Glomerular visceral epithelial cell (primary cell): Measurements from ENCODE around the gene MTRF1.
A peak's percentile ranks its signal among the peaks of the same experiment; 100 is the strongest.
"Not testable (repeated sequence)": the region's sequence is repeated elsewhere in the genome, so short reads cannot be mapped to it uniquely, and the experiment has no call there.

Experiments
- DNase-seq: peaks from one replicate; pipeline ENCODE4 v3.0.0-alpha.2; 2016; ENCODE audit errors: extremely low spot score

MTRF1 gene

GRCh38 chr13:41282129-41282571, 18.8 kb upstream of the MTRF1 start:
- DNase-seq: peak; percentile 20

- DNase-seq: not testable (repeated sequence)
Measured at GRCh38 chr13:41279156-41279555, 15.8 kb upstream of the MTRF1 start.

- no peak for DNase-seq
Measured at GRCh38 chr13:41276824-41277223, 13.4 kb upstream of the MTRF1 start.

GRCh38 chr13:41274881-41275280, 11.5 kb upstream of the MTRF1 start:
- DNase-seq: no peak

- no peak for DNase-seq
Measured at GRCh38 chr13:41273831-41274441, 10.6 kb upstream of the MTRF1 start.

- no peak for DNase-seq
Measured at GRCh38 chr13:41271456-41272285, 8.3 kb upstream of the MTRF1 start.

GRCh38 chr13:41268764-41269163, 5.4 kb upstream of the MTRF1 start:
- peak; percentile 44 for DNase-seq

- no peak for DNase-seq
Measured at GRCh38 chr13:41267106-41267505, 3.7 kb upstream of the MTRF1 start.

GRCh38 chr13:41259875-41260501, 3.4 kb downstream of the MTRF1 start:
- no peak for DNase-seq

GRCh38 chr13:41257535-41257934, 5.8 kb downstream of the MTRF1 start:
- no peak for DNase-seq

- no peak for DNase-seq
Measured at GRCh38 chr13:41254902-41255301, 8.5 kb downstream of the MTRF1 start.

- no peak for DNase-seq
Measured at GRCh38 chr13:41250993-41251392, 12.4 kb downstream of the MTRF1 start.

GRCh38 chr13:41246969-41247680, 16.3 kb downstream of the MTRF1 start:
- DNase-seq: no peak

GRCh38 chr13:41244556-41244955, 18.8 kb downstream of the MTRF1 start:
- DNase-seq: no peak

GRCh38 chr13:41241626-41242025, 21.8 kb downstream of the MTRF1 start:
- no peak for DNase-seq

- DNase-seq: no peak
Measured at GRCh38 chr13:41236369-41236768, 27.0 kb downstream of the MTRF1 start.

GRCh38 chr13:41232578-41233480, 30.5 kb downstream of the MTRF1 start:
- DNase-seq: no peak

GRCh38 chr13:41231786-41232185, 31.6 kb downstream of the MTRF1 start:
- peak; percentile 47 for DNase-seq

GRCh38 chr13:41231025-41231677, 32.2 kb downstream of the MTRF1 start:
- no peak for DNase-seq

- DNase-seq: no peak
Measured at GRCh38 chr13:41229356-41229755, 34.0 kb downstream of the MTRF1 start.
